WTC11 (cell line): ENCODE results near the gene MAP3K7. TPM values are rescaled to one million over a fixed set of nuclear protein-coding genes. Genes with fewer than 3 reads are reported as not detected.

ENCODE experiments used
- ATAC-seq: fragments of 200-7000 bp; cut with Tn5 transposase; 2 replicates; pipeline ENCODE4 v1.10.0; 2021; ENCODE audit warnings: mild to moderate bottlenecking, moderate library complexity
- CTCF ChIA-PET: fragments of 300-600 bp; sonication (Branson Sonifier 250); formaldehyde crosslinking; loops from one replicate; lab custom pipeline; 2021; ENCODE audit warnings: antibody characterized with exemption; lab: Charles Lee
- POLR2A ChIA-PET: fragments of 350-600 bp; sonication (Branson Sonifier 250); formaldehyde crosslinking; loops from one replicate; lab custom pipeline; 2021; ENCODE audit warnings: antibody characterized with exemption; lab: Charles Lee
- DNase-seq: peaks from one replicate; pipeline ENCODE4 v3.0.0; 2021; ENCODE audit warnings: low spot score
- H3K27ac Mint-ChIP-seq: 2 replicates; pipeline ENCODE4 v1.8.0; 2021; ENCODE audit warnings: mixed read lengths
- H3K27me3 Mint-ChIP-seq: 2 replicates; pipeline ENCODE4 v1.8.0; 2021; ENCODE audit warnings: low read depth, mild to moderate bottlenecking, moderate library complexity, mixed read lengths
- H3K36me3 Mint-ChIP-seq: 2 replicates; pipeline ENCODE4 v1.8.0; 2021; ENCODE audit warnings: mixed read lengths
- H3K4me1 Mint-ChIP-seq: 2 replicates; pipeline ENCODE4 v1.8.0; 2022; ENCODE audit warnings: mixed read lengths
- H3K4me3 Mint-ChIP-seq: 2 replicates; pipeline ENCODE4 v1.8.0; 2021; ENCODE audit warnings: mild to moderate bottlenecking, moderate library complexity, mixed read lengths
- H3K9me3 Mint-ChIP-seq: 2 replicates; pipeline ENCODE4 v1.8.0; 2021; ENCODE audit warnings: mixed read lengths
- ATF1 ChIP-seq: sonication (generic); formaldehyde crosslinking; IDR thresholded peaks from 2 replicates; pipeline ENCODE4 v1.8.1; 2023; ENCODE audit warnings: mild to moderate bottlenecking, moderate library complexity, missing genetic modification reagents
- ATF2 ChIP-seq: sonication (generic); formaldehyde crosslinking; IDR thresholded peaks from 2 replicates; pipeline ENCODE4 v1.8.1; 2022; ENCODE audit warnings: low read depth, missing genetic modification reagents, borderline replicate concordance
- E2F1 ChIP-seq: sonication (generic); formaldehyde crosslinking; IDR thresholded peaks from 2 replicates; pipeline ENCODE4 v1.8.0; 2022; ENCODE audit warnings: mild to moderate bottlenecking, missing genetic modification reagents
- FOXJ3 ChIP-seq: sonication (generic); formaldehyde crosslinking; IDR thresholded peaks from 2 replicates; pipeline ENCODE4 v1.9.0; 2021; ENCODE audit warnings: missing genetic modification reagents, mild to moderate bottlenecking, borderline replicate concordance
- HMGA2 ChIP-seq: fragments of 250-450 bp; sonication (Bioruptor Pico); IDR thresholded peaks from 2 replicates; pipeline ENCODE4 v1.4.0; 2021; ENCODE audit warnings: mild to moderate bottlenecking, moderate library complexity
- JAZF1 ChIP-seq: fragments of 250-450 bp; sonication (Bioruptor Pico); IDR thresholded peaks from 2 replicates; pipeline ENCODE4 v1.9.0; 2021; ENCODE audit warnings: moderate library complexity, mild to moderate bottlenecking, inconsistent platforms
- MYBL2 ChIP-seq: sonication (generic); formaldehyde crosslinking; IDR thresholded peaks from 2 replicates; pipeline ENCODE4 v1.8.1; 2023; ENCODE audit warnings: mild to moderate bottlenecking, moderate library complexity, missing genetic modification reagents
- NFATC4 ChIP-seq: fragments of 250-450 bp; sonication (Bioruptor Pico); IDR thresholded peaks from 2 replicates; pipeline ENCODE4 v1.9.0; 2021; ENCODE audit warnings: mild to moderate bottlenecking
- NFYB ChIP-seq: sonication (generic); formaldehyde crosslinking; conservative IDR thresholded peaks from 2 replicates; pipeline ENCODE4 v1.8.0; 2022; ENCODE audit warnings: low read depth, missing genetic modification reagents
- NR1H2 ChIP-seq: sonication (generic); formaldehyde crosslinking; IDR thresholded peaks from 2 replicates; pipeline ENCODE4 v1.9.0; 2021; ENCODE audit warnings: mild to moderate bottlenecking, moderate library complexity, missing genetic modification reagents
- NR2C2 ChIP-seq: sonication (generic); formaldehyde crosslinking; IDR thresholded peaks from 2 replicates; pipeline ENCODE4 v1.8.0; 2022; ENCODE audit warnings: mild to moderate bottlenecking, missing genetic modification reagents
- NR3C1 ChIP-seq: sonication (generic); formaldehyde crosslinking; conservative IDR thresholded peaks from 2 replicates; pipeline ENCODE4 v1.8.1; 2023; ENCODE audit warnings: low read depth, mild to moderate bottlenecking, missing genetic modification reagents
- OVOL2 ChIP-seq: fragments of 250-450 bp; sonication (Bioruptor Pico); IDR thresholded peaks from 2 replicates; pipeline ENCODE4 v1.9.0; 2021; ENCODE audit warnings: mild to moderate bottlenecking, borderline replicate concordance
- RELA ChIP-seq: sonication (generic); formaldehyde crosslinking; IDR thresholded peaks from 2 replicates; pipeline ENCODE4 v1.8.1; 2022; ENCODE audit warnings: missing genetic modification reagents, mild to moderate bottlenecking, borderline replicate concordance
- STAT6 ChIP-seq: sonication (generic); formaldehyde crosslinking; conservative IDR thresholded peaks from 2 replicates; pipeline ENCODE4 v1.8.1; 2023; ENCODE audit warnings: mild to moderate bottlenecking, low read depth, missing genetic modification reagents, moderate library complexity
- TEAD4 ChIP-seq: sonication (generic); formaldehyde crosslinking; IDR thresholded peaks from 2 replicates; pipeline ENCODE4 v1.8.0; 2022; ENCODE audit warnings: mild to moderate bottlenecking, missing genetic modification reagents
- USF2 ChIP-seq: sonication (generic); formaldehyde crosslinking; IDR thresholded peaks from 2 replicates; pipeline ENCODE4 v1.8.1; 2023; ENCODE audit warnings: mild to moderate bottlenecking, missing genetic modification reagents, moderate library complexity
- ZNF138 ChIP-seq: sonication (generic); formaldehyde crosslinking; conservative IDR thresholded peaks from 2 replicates; pipeline ENCODE4 v1.8.1; 2022; ENCODE audit warnings: mild to moderate bottlenecking, moderate library complexity, missing genetic modification reagents
- ZNF232 ChIP-seq: sonication (generic); formaldehyde crosslinking; IDR thresholded peaks from 2 replicates; pipeline ENCODE4 v1.8.0; 2022; ENCODE audit warnings: mild to moderate bottlenecking, missing genetic modification reagents
- ZNF263 ChIP-seq: sonication (generic); formaldehyde crosslinking; IDR thresholded peaks from 2 replicates; pipeline ENCODE4 v1.8.1; 2022; ENCODE audit warnings: low read depth, mild to moderate bottlenecking, moderate library complexity, missing genetic modification reagents
- ZNF396 ChIP-seq: fragments of 250-450 bp; sonication (Bioruptor Pico); IDR thresholded peaks from 2 replicates; pipeline ENCODE4 v1.8.0; 2021; ENCODE audit warnings: mild to moderate bottlenecking, moderate library complexity, borderline replicate concordance
- total RNA-seq: library from RNA; stranded (reverse); gene quantifications from 3 replicates; pipeline ENCODE4 v1.2.3, GENCODE V29; 2021
- TF ChIP-seq, protein P1 (sequence below): sonication (generic); formaldehyde crosslinking; IDR thresholded peaks from 2 replicates; pipeline ENCODE4 v1.8.0; 2023; ENCODE audit warnings: missing genetic modification reagents
- TF ChIP-seq, protein P2 (sequence below): sonication (generic); formaldehyde crosslinking; IDR thresholded peaks from 2 replicates; pipeline ENCODE4 v1.8.1; 2023; ENCODE audit warnings: mild to moderate bottlenecking, missing genetic modification reagents, borderline replicate concordance
- TF ChIP-seq, protein P3 (sequence below): fragments of 200-600 bp; IDR thresholded peaks from 2 replicates; pipeline ENCODE4 v1.8.0; 2022; ENCODE audit warnings: antibody characterized with exemption

The MAP3K7 gene
- total RNA-seq, 1 experiment from 2014 or later: 36.7 TPM

GRCh38 chr6:90604546-90604945, 17.7 kb upstream of the MAP3K7 start (continued):
- TF ChIP-seq OVOL2 (CRISPR knock-in tag) (no peak), E2F1 (no peak), JAZF1 (CRISPR knock-in tag) (no peak), FOXJ3 (no peak), NR1H2 (CRISPR knock-in tag) (no peak), USF2 (CRISPR knock-in tag) (no peak), ATF1 (CRISPR knock-in tag) (no peak), ZNF232 (CRISPR knock-in tag) (no peak), TEAD4 (no peak)

DNA sequence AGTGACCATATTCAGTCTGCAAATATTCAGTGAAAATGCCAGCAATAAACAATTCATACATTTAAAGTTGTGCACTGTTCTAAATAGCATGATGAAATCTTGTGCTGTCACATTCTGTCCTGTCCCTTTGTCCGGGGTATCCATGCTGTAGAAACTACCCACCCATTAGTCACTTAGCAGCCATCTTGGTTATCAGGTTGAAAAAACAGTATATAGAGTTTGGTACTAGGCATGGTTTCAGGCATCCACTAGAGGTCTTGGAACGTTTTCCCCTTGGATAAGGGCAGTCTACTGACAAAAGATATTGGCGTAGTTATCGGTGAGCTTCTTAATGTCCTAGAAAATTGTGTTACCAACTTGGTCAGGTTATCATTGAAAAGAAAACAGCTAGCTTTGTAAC, 12.3 kb upstream of the MAP3K7 start:
- TF ChIP-seq, protein P1, sequence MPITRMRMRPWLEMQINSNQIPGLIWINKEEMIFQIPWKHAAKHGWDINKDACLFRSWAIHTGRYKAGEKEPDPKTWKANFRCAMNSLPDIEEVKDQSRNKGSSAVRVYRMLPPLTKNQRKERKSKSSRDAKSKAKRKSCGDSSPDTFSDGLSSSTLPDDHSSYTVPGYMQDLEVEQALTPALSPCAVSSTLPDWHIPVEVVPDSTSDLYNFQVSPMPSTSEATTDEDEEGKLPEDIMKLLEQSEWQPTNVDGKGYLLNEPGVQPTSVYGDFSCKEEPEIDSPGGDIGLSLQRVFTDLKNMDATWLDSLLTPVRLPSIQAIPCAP (CRISPR knock-in tag): no peak
- no peak for TF ChIP-seq RELA (CRISPR knock-in tag)
- no peak for TF ChIP-seq NR2C2
- TF ChIP-seq NR1H2 (CRISPR knock-in tag): no peak
- no peak for TF ChIP-seq TEAD4
- TF ChIP-seq ZNF138 (CRISPR knock-in tag): no peak
- no peak for TF ChIP-seq HMGA2
- TF ChIP-seq STAT6 (CRISPR knock-in tag): no peak
- no peak for TF ChIP-seq ZNF263
- TF ChIP-seq ATF2 (CRISPR knock-in tag): no peak
- no peak for TF ChIP-seq NR3C1
- no peak for TF ChIP-seq OVOL2 (CRISPR knock-in tag)
- no peak for TF ChIP-seq NFATC4
- no peak for TF ChIP-seq MYBL2 (CRISPR knock-in tag)
- TF ChIP-seq, protein P2, sequence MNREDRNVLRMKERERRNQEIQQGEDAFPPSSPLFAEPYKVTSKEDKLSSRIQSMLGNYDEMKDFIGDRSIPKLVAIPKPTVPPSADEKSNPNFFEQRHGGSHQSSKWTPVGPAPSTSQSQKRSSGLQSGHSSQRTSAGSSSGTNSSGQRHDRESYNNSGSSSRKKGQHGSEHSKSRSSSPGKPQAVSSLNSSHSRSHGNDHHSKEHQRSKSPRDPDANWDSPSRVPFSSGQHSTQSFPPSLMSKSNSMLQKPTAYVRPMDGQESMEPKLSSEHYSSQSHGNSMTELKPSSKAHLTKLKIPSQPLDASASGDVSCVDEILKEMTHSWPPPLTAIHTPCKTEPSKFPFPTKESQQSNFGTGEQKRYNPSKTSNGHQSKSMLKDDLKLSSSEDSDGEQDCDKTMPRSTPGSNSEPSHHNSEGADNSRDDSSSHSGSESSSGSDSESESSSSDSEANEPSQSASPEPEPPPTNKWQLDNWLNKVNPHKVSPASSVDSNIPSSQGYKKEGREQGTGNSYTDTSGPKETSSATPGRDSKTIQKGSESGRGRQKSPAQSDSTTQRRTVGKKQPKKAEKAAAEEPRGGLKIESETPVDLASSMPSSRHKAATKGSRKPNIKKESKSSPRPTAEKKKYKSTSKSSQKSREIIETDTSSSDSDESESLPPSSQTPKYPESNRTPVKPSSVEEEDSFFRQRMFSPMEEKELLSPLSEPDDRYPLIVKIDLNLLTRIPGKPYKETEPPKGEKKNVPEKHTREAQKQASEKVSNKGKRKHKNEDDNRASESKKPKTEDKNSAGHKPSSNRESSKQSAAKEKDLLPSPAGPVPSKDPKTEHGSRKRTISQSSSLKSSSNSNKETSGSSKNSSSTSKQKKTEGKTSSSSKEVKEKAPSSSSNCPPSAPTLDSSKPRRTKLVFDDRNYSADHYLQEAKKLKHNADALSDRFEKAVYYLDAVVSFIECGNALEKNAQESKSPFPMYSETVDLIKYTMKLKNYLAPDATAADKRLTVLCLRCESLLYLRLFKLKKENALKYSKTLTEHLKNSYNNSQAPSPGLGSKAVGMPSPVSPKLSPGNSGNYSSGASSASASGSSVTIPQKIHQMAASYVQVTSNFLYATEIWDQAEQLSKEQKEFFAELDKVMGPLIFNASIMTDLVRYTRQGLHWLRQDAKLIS: no peak
- no peak for TF ChIP-seq ZNF396 (CRISPR knock-in tag)
- TF ChIP-seq, protein P3, sequence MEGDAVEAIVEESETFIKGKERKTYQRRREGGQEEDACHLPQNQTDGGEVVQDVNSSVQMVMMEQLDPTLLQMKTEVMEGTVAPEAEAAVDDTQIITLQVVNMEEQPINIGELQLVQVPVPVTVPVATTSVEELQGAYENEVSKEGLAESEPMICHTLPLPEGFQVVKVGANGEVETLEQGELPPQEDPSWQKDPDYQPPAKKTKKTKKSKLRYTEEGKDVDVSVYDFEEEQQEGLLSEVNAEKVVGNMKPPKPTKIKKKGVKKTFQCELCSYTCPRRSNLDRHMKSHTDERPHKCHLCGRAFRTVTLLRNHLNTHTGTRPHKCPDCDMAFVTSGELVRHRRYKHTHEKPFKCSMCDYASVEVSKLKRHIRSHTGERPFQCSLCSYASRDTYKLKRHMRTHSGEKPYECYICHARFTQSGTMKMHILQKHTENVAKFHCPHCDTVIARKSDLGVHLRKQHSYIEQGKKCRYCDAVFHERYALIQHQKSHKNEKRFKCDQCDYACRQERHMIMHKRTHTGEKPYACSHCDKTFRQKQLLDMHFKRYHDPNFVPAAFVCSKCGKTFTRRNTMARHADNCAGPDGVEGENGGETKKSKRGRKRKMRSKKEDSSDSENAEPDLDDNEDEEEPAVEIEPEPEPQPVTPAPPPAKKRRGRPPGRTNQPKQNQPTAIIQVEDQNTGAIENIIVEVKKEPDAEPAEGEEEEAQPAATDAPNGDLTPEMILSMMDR: no peak
- no peak for TF ChIP-seq NFYB (CRISPR knock-in tag)
- CTCF ChIA-PET: interaction anchor here (0.6 kb wide), 1 partner anchor 1473 kb away, joined by 4 read pairs; no protein-coding TSS in a partner anchor
- POLR2A ChIA-PET: no interaction called here
- DNase-seq (no peak), ATAC-seq (peak; percentile 43; the same call in 1 of the 2 replicates)
- H3K27me3 Mint-ChIP-seq: peaks cover 12% of the 10 kb centered on the region
- no peaks in the 10 kb centered on the region for H3K36me3 Mint-ChIP-seq
- no peak overlapping the region for H3K4me3 Mint-ChIP-seq
- H3K4me1 Mint-ChIP-seq: peaks cover 11% of the 10 kb centered on the region
- no peaks in the 10 kb centered on the region for H3K9me3 Mint-ChIP-seq
- H3K27ac Mint-ChIP-seq: no peak overlapping the region
